22Rv1 (cell line): ENCODE measurements around the gene SMTNL2.
"Not testable (repeated sequence)": the region's sequence is repeated elsewhere in the genome, so short reads cannot be mapped to it uniquely, and the experiment has no call there.

Source experiments
- H3K27ac ChIP-seq: fragments of 450-650 bp; 2 replicates; pipeline ENCODE4 v1.5.1; 2017
- ZFX ChIP-seq: fragments of 450-650 bp; IDR thresholded peaks from 2 replicates; pipeline ENCODE4 v1.6.1; 2017; ENCODE audit warnings: antibody characterized with exemption, borderline replicate concordance
- TF ChIP-seq, protein P1 (sequence below): fragments of 450-650 bp; IDR thresholded peaks from 2 replicates; pipeline ENCODE4 v1.5.1; 2017; ENCODE audit warnings: mild to moderate bottlenecking

Gene SMTNL2

DNA sequence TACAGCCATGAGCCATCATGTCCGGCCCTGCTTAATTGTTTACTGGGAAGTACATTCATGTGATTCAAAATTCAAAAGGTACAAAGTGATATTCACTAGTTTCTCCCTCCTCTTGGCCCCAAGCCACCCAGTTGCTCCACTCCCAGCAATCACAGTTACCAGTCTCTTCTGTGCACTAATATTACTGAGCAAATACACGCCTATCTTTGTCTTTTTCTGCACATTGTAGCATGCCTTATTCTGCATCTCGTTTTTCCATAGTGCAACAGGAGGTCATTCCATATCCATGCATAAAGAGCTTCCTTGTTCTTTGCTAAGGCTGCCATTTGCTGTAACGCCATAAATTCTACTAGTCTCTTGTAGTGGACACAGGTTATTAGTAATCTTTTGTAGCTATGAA is 59.3 kb downstream of the SMTNL2 start:
- no peak overlapping the region for H3K27ac ChIP-seq
- TF ChIP-seq, protein P1, sequence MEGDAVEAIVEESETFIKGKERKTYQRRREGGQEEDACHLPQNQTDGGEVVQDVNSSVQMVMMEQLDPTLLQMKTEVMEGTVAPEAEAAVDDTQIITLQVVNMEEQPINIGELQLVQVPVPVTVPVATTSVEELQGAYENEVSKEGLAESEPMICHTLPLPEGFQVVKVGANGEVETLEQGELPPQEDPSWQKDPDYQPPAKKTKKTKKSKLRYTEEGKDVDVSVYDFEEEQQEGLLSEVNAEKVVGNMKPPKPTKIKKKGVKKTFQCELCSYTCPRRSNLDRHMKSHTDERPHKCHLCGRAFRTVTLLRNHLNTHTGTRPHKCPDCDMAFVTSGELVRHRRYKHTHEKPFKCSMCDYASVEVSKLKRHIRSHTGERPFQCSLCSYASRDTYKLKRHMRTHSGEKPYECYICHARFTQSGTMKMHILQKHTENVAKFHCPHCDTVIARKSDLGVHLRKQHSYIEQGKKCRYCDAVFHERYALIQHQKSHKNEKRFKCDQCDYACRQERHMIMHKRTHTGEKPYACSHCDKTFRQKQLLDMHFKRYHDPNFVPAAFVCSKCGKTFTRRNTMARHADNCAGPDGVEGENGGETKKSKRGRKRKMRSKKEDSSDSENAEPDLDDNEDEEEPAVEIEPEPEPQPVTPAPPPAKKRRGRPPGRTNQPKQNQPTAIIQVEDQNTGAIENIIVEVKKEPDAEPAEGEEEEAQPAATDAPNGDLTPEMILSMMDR = no peak
- no peak for TF ChIP-seq ZFX

- TF ChIP-seq, protein P1 = no peak
- no peak for TF ChIP-seq ZFX
- no peak overlapping the region for H3K27ac ChIP-seq
Measured at GRCh38 chr17:4645642-4646041, 61.3 kb downstream of the SMTNL2 start.

GRCh38 chr17:4648741-4649140 is 64.4 kb downstream of the SMTNL2 start:
- TF ChIP-seq, protein P1 = no peak
- no peak for TF ChIP-seq ZFX

DNA sequence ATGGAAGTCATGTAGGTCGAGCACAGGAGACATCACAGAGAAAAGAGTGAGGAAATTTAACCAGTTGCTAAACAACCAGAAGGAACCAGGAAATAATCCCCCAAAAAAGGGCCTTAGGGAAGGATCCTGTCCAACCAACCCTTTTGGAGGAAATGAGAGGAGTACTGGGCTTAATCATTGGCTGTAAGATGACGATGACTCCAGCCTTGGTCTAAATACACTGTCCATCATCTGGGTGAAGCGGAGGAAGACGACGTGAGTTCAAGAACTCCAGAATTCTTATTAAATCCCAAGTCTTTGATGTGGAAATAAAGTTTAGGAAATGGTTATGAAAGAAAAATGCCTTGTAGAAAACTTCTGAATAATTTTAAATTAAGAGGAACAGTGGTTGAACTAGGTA is 68.7 kb downstream of the SMTNL2 start:
- TF ChIP-seq, protein P1 = no peak
- TF ChIP-seq ZFX = no peak
- no peak overlapping the region for H3K27ac ChIP-seq

More at GRCh38 chr17:4648741-4649140, 64.4 kb downstream of the SMTNL2 start:
- H3K27ac ChIP-seq = no peak overlapping the region

- not testable (repeated sequence) for H3K27ac ChIP-seq
Measured at GRCh38 chr17:4655933-4656332, 71.6 kb downstream of the SMTNL2 start.

DNA sequence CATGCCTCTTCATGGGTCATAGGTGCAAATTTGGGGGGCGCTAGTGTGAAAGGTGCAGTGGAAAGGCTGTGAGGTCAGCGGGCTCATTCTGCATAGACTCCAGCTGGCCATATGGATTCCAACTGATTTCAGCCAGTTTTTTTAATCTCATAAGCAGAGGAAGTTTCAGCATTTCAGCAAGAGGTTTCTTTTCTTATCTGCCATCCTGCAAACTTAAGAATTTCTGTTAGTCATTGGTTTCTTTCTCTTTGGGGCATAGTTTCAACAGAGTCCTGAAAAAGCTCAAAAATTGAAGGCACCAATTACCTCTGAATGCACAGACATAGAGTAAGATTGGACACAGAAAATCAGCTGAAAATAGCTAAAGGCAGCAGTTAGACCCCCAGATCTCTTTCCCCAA is 73.3 kb downstream of the SMTNL2 start:
- TF ChIP-seq ZFX = no peak
- TF ChIP-seq, protein P1 = no peak
- no peak overlapping the region for H3K27ac ChIP-seq
